RCC 7860 (cell line): ENCODE data around the gene DPEP3.
"Not testable (repeated sequence)": the region's sequence is repeated elsewhere in the genome, so short reads cannot be mapped to it uniquely, and the experiment has no call there.

ENCODE experiments used
- DNase-seq: peaks from one replicate; pipeline ENCODE4 v3.0.0-alpha.2; 2015; ENCODE audit warnings: low spot score
- FAIRE-seq: peaks from 2 replicates; lab custom pipeline; 2012; peaks lifted over from hg19 to GRCh38; lab: Jason Lieb, UNC

Gene DPEP3

GRCh38 chr16:67995423-67995822 is 15.1 kb upstream of the DPEP3 start:
- peak; percentile 6 for DNase-seq
- no peak for FAIRE-seq

GRCh38 chr16:67994040-67994408 is 13.7 kb upstream of the DPEP3 start:
- not testable (repeated sequence) for DNase-seq, FAIRE-seq

- FAIRE-seq (no peak), DNase-seq (peak; percentile 56)
Observed at GRCh38 chr16:67993207-67994039, 13.1 kb upstream of the DPEP3 start.

DNA sequence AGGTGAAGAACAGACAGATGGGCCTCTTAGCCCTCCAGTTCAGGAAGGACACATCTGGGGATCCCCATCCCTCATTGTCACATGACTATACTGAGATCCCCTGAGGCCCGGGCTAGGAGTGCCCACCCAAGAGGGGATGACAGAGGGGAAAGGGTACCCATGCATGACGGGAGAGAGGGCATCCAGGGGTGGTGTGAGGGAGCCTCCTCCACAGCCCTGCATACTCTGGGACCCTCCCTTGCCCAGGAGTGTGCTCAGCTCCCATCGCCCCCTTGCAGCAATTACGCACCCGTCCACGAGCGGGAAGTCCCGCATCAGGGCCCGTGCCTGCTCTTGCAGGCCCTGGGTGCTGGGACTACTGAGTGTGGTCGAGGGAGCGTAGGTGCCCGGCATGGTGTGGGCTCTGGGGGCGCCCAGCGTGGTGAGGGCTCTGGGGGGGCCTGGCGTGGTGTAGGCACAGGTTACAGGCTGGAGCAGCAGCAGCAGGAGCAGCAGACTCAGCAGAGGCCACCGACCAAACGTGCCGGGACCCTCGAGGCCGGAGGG is 12.4 kb upstream of the DPEP3 start:
- no peak for FAIRE-seq
- DNase-seq = no peak

DNA sequence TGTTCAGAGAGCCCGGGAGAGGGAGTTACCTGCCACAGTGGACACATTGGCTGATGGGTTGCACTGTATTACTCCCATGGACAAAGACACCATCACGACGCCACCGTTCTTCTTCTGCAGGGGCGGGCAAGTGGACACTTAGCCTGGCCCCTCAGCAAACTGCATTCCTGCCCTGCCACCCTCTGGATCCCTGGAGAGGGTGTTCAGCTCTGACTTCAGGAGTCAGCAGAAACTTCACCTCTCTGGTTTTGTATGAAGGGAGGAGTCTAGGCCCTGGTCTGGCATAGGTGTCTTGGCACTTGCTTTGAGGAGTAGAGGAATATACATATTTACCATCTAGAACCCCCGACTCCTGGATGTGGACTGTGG is 9.7 kb upstream of the DPEP3 start:
- DNase-seq (no peak), FAIRE-seq (no peak)

- FAIRE-seq (no peak), DNase-seq (no peak)
Observed at GRCh38 chr16:67989322-67990017, 9.2 kb upstream of the DPEP3 start.

DNA sequence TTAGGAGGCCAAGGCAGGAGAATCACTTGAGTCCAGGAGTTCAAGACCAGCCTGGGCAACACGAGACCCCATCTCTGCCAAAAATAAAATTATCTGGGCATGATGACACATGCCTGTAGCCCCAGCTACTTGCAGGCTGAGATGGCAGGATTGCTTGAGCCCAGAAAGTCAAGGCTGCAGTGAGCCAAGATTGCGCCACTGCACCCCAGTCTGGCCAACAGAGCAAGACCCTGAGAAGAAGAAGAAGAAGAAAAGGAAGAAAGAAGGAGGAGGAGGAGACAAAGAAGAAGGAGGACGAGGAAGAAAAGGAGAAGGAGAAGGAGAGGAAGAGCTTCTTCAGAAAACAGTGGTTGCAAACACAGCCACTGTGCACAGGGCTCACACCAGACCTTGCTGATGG is 8.4 kb upstream of the DPEP3 start:
- FAIRE-seq = no peak
- no peak for DNase-seq

- no peak for FAIRE-seq
- DNase-seq = no peak
Observed at GRCh38 chr16:67987460-67988160, 7.3 kb upstream of the DPEP3 start.

DNA sequence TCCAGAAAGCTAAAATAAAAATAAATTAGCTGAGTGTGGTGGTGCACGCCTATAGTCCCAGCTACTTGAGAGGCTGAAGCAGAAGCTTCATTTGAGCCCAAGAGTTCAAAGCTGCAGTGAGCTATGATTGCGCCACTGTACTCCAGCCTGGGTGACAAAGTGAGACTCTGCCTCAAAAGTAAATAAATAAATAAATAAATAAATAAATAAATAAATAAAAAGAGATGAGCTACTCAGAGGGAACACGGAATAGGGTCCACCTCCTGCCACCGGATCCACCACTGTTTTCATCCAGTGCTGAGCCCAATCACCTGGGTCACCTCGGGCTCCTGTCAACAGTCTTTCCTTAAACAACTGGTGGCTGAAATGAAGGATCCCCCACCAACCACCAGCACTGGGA is 6.7 kb upstream of the DPEP3 start:
- DNase-seq (no peak), FAIRE-seq (no peak)

DNA sequence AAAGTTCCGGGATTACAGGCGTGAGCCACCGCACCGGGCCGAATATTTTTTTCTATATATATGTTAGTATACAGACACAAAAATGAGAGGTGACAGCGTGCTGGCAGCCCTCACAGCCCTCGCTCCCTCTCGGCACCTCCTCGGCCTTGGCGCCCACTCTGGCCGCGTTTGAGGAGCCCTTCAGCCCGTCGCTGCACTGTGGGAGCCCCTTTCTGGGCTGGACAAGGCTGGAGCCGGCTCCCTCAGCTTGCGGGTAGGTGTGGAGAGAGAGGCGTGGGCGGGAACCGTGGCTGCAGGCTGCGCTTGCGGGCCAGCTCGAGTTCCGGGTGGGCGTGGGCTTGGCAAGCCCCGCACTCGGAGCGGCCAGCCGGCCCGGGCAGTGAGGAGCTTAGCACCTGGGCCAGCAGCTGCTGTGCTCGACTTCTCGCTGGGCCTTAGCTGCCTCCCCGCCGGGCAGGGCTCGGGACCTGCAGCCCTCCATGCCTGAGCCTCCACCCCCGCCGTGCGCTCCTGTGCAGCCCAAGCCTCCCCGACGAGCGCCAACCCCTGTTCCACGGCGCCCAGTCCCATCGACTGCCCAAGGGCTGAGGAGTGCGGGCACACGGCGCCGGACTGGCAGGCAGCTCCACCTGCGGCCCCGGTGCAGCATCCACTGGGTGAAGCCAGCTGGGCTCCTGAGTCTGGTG is 1.9 kb upstream of the DPEP3 start:
- no peak for FAIRE-seq

GRCh38 chr16:67977469-67978227 is 2.7 kb downstream of the DPEP3 start:
- no peak for DNase-seq
- no peak for FAIRE-seq

More for the DNA sequence above, 1.9 kb upstream of the DPEP3 start:
- no peak for DNase-seq

DNA sequence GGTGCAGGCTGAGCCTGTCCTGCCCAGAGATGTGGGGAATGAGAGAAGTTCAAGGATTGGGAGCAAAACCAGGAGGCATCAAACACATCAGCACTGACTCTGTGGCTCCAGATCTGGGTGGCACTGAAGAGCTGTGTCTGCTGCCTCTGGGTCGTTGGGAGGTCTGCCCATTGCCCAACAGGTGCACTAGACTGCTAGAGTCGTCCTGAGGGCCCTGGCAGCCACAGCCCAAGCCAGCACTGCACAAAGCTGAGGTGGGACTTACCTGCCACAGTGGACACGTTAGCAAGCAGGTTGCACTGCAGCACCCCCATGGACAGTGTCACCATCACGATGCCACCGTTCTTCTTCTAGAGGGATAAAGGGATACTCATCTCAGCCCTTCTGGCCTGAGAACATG is 3.3 kb downstream of the DPEP3 start:
- FAIRE-seq (no peak), DNase-seq (no peak)

GRCh38 chr16:67976205-67976604 is 4.1 kb downstream of the DPEP3 start:
- no peak for FAIRE-seq

DNA sequence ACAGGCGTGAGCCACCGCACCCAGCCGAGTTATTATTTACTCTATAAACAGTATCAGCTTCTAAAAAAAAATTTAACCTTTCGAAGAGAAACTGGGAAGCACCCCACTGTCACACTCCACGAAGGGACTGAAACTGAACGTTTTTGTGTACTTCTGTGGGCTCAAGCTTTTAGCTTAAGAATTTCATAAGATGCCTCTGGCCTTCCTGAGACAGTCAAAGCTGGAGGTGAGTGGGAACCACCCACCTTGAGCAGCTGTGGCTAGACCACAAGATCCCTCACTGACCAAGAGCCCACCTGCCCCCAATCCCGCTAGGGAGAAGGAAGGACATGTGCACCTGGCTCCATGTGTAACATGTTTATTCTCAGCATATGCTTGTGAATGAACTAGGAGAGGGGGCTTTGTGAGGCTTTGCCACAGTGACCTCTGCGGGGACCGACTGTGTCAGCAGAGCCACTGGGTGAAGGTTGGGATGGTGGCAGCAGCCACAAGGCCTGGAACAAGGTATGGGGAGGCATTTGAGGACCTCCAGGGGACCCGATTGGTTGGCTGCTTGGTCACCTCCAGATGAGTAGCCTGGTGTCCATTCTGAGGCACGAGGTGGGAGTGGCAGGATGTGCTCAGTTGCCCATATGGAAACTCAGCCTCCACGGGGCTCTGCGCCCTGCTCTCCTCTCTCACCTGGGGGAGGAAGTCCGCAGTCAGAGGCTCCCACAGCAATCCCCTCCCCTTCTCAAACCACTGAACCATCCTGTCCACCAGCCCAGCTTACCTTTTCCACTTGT is 4.8 kb downstream of the DPEP3 start:
- FAIRE-seq (no peak), DNase-seq (no peak)

More at GRCh38 chr16:67976205-67976604, 4.1 kb downstream of the DPEP3 start:
- no peak for DNase-seq

- not testable (repeated sequence) for FAIRE-seq, DNase-seq
Observed at GRCh38 chr16:67972285-67972684, 8.0 kb downstream of the DPEP3 start.

- DNase-seq = no peak
Observed at GRCh38 chr16:67971111-67971510, 9.2 kb downstream of the DPEP3 start.

DNA sequence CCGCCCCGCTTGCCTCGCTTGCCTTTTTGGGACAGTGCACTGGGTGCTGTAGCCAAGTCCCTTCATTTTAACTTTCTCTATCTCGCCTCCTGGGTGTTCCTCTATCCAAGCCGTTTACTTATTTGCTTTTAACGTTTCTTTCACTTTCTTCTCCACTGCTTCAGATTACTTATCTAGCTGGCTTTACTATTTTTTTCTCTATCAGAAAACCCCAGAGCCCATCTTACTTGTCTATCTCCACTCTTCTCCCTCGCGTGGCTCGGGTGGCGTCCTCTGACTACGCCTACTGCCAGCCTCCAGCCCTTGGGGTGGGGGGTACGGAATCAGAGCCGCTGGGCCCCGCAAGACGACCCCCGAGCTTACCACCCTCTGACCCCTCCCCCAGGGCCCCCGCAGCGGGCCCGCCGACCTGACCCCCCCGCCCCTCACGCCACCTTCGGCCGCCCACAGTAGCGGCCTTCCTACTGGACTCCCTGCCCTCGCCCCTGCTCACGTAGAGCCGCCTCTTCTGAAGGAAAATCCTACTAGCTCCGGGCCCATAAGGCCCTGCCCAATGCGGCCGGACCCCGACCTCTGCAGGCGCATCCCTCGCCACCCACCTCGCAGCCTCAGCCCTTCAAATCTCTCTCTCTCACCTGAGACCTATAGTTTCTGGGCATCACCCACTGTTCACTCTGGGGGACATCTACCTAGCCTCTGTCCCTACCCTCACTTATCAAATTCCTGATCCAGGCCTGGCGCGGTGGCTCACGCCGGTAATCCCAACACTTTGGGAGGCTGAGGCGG is 10.9 kb downstream of the DPEP3 start:
- FAIRE-seq = no peak
- no peak for DNase-seq

More at GRCh38 chr16:67971111-67971510, 9.2 kb downstream of the DPEP3 start:
- FAIRE-seq = no peak
